Measurements from ENCODE around the gene CLDN6.

CLDN6 gene

GRCh38 chr16:2971985-2972784 lies 45.8 kb downstream of the CLDN6 start:
- no peak for TF ChIP-seq SUZ12 (IDR thresholded peaks at IDR 0.05; ENCODE audit: extremely low read depth, insufficient read depth, insufficient read length)
- TF ChIP-seq ZNF274 (IDR thresholded peaks at IDR 0.05; ENCODE audit: low read depth, low read length): no peak
- TF ChIP-seq YY1 (IDR thresholded peaks at IDR 0.05; ENCODE audit: insufficient read depth, insufficient read length): no peak
- Histone ChIP-seq H3K4me1 (ENCODE audit: insufficient read depth, insufficient read length) (peaks cover 27% of the 10 kb centered on the region), H3K4me3 (ENCODE audit: insufficient read length, low read depth) (no peak overlapping the region), H3K27me3 (ENCODE audit: insufficient read depth, insufficient read length) (no peaks in the 10 kb centered on the region), H3K36me3 (ENCODE audit: insufficient read depth, insufficient read length, low read length) (peaks cover 77% of the 10 kb centered on the region), H3K9me3 (ENCODE audit: insufficient read depth, low read length) (no peaks in the 10 kb centered on the region), H3K9ac (ENCODE audit: insufficient read length, low read depth) (no peak overlapping the region)
- no peak for DNase-seq (ENCODE audit: low read depth, low spot score)

DNA sequence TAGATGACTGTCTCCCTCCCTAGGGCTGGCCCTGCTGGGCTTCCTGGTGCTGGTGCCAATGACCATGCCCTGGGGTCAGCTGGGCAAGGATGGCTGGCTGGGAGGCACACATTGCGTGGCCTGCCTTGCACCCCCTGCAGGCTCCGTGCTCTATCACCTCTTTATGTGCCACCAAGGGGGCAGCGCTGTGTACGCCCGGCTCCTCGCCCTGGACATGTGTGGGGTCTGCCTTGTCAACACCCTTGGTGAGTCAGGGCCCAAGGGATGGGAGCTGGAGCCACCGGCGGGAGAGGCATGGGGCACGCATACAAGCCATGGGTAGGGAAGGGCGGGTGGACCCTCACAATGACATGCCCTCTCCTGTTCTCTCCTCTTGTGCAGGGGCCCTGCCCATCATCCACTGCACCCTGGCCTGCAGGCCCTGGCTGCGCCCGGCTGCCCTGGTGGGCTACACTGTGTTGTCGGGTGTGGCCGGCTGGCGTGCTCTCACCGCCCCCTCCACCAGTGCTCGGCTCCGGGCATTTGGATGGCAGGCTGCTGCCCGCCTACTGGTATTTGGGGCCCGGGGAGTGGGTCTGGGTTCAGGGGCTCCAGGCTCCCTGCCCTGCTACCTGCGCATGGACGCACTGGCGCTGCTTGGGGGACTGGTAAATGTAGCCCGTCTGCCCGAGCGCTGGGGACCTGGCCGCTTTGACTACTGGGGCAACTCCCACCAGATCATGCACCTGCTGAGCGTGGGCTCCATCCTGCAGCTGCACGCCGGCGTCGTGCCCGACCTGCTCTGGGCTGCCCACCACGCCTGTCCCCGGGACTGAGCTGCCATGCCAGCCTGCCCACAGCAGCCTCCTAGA lies 46.6 kb downstream of the CLDN6 start:
- H3K4me3 ChIP-seq (ENCODE audit: insufficient read length, low read depth): peak overlapping the region; percentile 98
- DNase-seq (ENCODE audit: low read depth, low spot score): no peak
- peaks cover 73% of the 10 kb centered on the region for H3K36me3 ChIP-seq (ENCODE audit: insufficient read depth, insufficient read length, low read length)
- no peaks in the 10 kb centered on the region for H3K27me3 ChIP-seq (ENCODE audit: insufficient read depth, insufficient read length)
- H3K4me1 ChIP-seq (ENCODE audit: insufficient read depth, insufficient read length): peaks cover 27% of the 10 kb centered on the region
- H3K9me3 ChIP-seq (ENCODE audit: insufficient read depth, low read length): no peaks in the 10 kb centered on the region
- H3K9ac ChIP-seq (ENCODE audit: insufficient read length, low read depth): peak overlapping the region; percentile 99
- TF ChIP-seq SUZ12 (IDR thresholded peaks at IDR 0.05; ENCODE audit: extremely low read depth, insufficient read depth, insufficient read length) (no peak), ZNF274 (IDR thresholded peaks at IDR 0.05; ENCODE audit: low read depth, low read length) (no peak), YY1 (IDR thresholded peaks at IDR 0.05; ENCODE audit: insufficient read depth, insufficient read length) (no peak)

DNA sequence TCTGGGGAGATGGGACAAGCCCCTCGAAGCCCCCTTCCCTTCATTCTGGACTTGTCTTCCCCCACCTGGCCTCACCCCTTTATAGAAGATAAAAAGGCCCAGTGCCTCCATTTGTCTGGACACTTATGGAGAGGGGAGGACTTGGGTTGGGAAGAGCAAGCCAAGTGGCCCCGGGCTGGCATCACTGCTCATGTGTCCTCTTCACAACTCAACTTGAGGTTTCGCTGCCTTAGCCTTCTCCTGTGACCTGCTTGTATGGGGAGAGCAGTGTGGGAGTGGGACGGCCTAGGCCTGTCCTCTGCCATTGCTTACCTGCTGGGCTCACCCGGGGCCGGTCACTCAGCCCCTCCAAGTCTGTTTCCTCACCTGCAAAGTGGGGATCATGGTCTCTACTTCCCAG lies 47.4 kb downstream of the CLDN6 start:
- Histone ChIP-seq H3K36me3 (ENCODE audit: insufficient read depth, insufficient read length, low read length) (peaks cover 69% of the 10 kb centered on the region), H3K9ac (ENCODE audit: insufficient read length, low read depth) (peak overlapping the region; percentile 99), H3K4me1 (ENCODE audit: insufficient read depth, insufficient read length) (peaks cover 28% of the 10 kb centered on the region), H3K9me3 (ENCODE audit: insufficient read depth, low read length) (no peaks in the 10 kb centered on the region), H3K27me3 (ENCODE audit: insufficient read depth, insufficient read length) (no peaks in the 10 kb centered on the region), H3K4me3 (ENCODE audit: insufficient read length, low read depth) (peak overlapping the region; percentile 98)
- DNase-seq (ENCODE audit: low read depth, low spot score): no peak
- TF ChIP-seq ZNF274 (IDR thresholded peaks at IDR 0.05; ENCODE audit: low read depth, low read length): no peak
- TF ChIP-seq YY1 (IDR thresholded peaks at IDR 0.05; ENCODE audit: insufficient read depth, insufficient read length): no peak
- TF ChIP-seq SUZ12 (IDR thresholded peaks at IDR 0.05; ENCODE audit: extremely low read depth, insufficient read depth, insufficient read length): no peak

- Histone ChIP-seq H3K9ac (ENCODE audit: insufficient read length, low read depth) (peak overlapping the region; percentile 99), H3K4me3 (ENCODE audit: insufficient read length, low read depth) (peak overlapping the region; percentile 98), H3K9me3 (ENCODE audit: insufficient read depth, low read length) (no peaks in the 10 kb centered on the region), H3K4me1 (ENCODE audit: insufficient read depth, insufficient read length) (peaks cover 28% of the 10 kb centered on the region), H3K27me3 (ENCODE audit: insufficient read depth, insufficient read length) (no peaks in the 10 kb centered on the region), H3K36me3 (ENCODE audit: insufficient read depth, insufficient read length, low read length) (peaks cover 62% of the 10 kb centered on the region)
- no peak for TF ChIP-seq YY1 (IDR thresholded peaks at IDR 0.05; ENCODE audit: insufficient read depth, insufficient read length)
- no peak for TF ChIP-seq ZNF274 (IDR thresholded peaks at IDR 0.05; ENCODE audit: low read depth, low read length)
- TF ChIP-seq SUZ12 (IDR thresholded peaks at IDR 0.05; ENCODE audit: extremely low read depth, insufficient read depth, insufficient read length): no peak
- DNase-seq (ENCODE audit: low read depth, low spot score): peak; percentile 75
Measured at GRCh38 chr16:2969545-2970521, 48.1 kb downstream of the CLDN6 start.

DNA sequence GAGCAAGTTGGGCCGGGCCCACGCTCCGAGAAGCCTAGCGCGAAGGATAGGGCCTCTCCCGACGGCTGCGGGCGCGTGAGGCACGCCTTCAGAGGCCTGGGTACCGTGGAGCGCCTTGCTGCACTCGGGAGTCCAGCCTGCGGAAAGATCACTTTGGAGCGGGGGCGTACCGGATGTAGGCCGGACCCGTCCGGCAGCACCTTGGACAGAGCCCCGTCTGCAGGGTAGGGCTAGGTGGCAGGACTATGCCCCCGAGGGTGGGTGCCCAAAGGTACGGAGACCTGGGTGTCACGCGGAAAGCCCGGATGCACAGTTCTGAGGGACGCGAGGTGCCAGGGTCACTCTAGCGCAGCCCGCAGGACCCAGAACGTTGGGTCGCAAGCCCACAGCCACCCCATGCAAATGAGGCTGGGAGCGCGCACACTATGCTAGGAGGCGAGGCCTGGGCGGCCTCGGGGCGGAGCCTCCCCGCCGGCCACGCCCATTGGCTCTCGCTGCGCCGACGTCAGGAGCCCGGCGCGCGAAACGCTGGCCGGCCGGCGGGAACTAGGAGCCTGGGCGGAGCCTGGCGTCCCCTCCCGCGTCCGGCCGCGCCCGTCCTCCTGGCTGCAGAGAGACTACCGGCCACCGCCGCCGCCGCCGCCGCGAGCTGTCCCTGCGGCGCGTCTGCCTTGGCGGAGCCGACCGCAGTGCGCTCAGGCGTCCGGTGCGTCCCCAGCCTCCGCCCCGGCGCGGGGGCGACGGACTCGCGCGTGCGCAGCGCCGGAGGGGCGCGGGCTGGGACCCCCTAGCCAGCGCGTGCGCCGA lies 49.0 kb downstream of the CLDN6 start, which contains the start of gene PAQR4:
Gene PAQR4, plus strand, starts transcription at position 611 of the 807 bp plus-strand sequence. CDS start 327 bp downstream, outside the sequence.
- Histone ChIP-seq H3K9ac (ENCODE audit: insufficient read length, low read depth) (peak within 1 kb of the TSS; percentile 99), H3K4me3 (ENCODE audit: insufficient read length, low read depth) (peak within 1 kb of the TSS; percentile 98), H3K36me3 (ENCODE audit: insufficient read depth, insufficient read length, low read length) (peaks cover 53% of the 10 kb centered on the region), H3K27me3 (ENCODE audit: insufficient read depth, insufficient read length) (no peaks in the 10 kb centered on the region), H3K4me1 (ENCODE audit: insufficient read depth, insufficient read length) (peaks cover 24% of the 10 kb centered on the region), H3K9me3 (ENCODE audit: insufficient read depth, low read length) (no peaks in the 10 kb centered on the region)
- peak; percentile 87 for DNase-seq (ENCODE audit: low read depth, low spot score)
- TF ChIP-seq SUZ12 (IDR thresholded peaks at IDR 0.05; ENCODE audit: extremely low read depth, insufficient read depth, insufficient read length): no peak
- no peak for TF ChIP-seq YY1 (IDR thresholded peaks at IDR 0.05; ENCODE audit: insufficient read depth, insufficient read length)
- TF ChIP-seq ZNF274 (IDR thresholded peaks at IDR 0.05; ENCODE audit: low read depth, low read length): no peak

DNA sequence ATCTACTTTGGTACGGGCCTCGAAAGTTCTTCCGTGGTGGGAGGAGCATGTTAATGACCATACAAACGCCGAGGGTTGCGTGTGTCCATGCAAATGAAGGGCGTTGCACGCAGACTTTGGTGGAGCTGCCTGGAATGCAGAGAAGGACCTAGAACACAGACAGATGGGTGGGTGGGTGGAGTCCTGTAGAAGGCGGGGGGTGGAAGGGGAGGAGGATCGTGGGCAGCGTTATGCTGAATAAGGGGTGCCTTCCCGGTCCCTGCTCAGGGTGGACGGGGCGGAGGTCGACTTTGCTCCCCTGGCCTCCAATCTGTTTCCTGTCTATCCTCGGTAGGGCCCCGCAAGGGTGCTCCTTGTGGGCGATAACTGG lies 49.6 kb downstream of the CLDN6 start:
- Histone ChIP-seq H3K27me3 (ENCODE audit: insufficient read depth, insufficient read length) (no peaks in the 10 kb centered on the region), H3K36me3 (ENCODE audit: insufficient read depth, insufficient read length, low read length) (peaks cover 47% of the 10 kb centered on the region), H3K9ac (ENCODE audit: insufficient read length, low read depth) (peak overlapping the region; percentile 83), H3K9me3 (ENCODE audit: insufficient read depth, low read length) (no peaks in the 10 kb centered on the region), H3K4me1 (ENCODE audit: insufficient read depth, insufficient read length) (peaks cover 23% of the 10 kb centered on the region), H3K4me3 (ENCODE audit: insufficient read length, low read depth) (peak overlapping the region; percentile 98)
- TF ChIP-seq ZNF274 (IDR thresholded peaks at IDR 0.05; ENCODE audit: low read depth, low read length) (no peak), SUZ12 (IDR thresholded peaks at IDR 0.05; ENCODE audit: extremely low read depth, insufficient read depth, insufficient read length) (no peak), YY1 (IDR thresholded peaks at IDR 0.05; ENCODE audit: insufficient read depth, insufficient read length) (no peak)
- no peak for DNase-seq (ENCODE audit: low read depth, low spot score)

All from NT2/D1 (cell line).